Mammary epithelial cell (primary cell): ENCODE results near the gene FCRL3.

Source experiments
- CTCF ChIP-seq, 2 donors: IDR thresholded peaks in 1 of 2; conservative IDR thresholded peaks in 1 of 2; 2 replicates each; pipeline ENCODE4 v1.5.1; 2011 to 2012; ENCODE audit warnings: inconsistent platforms in 2 of 2, low read length in 2 of 2, mild to moderate bottlenecking in 2 of 2, control low read depth in 1 of 2, low read depth in 1 of 2; ENCODE audit not compliant: insufficient read depth in 1 of 2; ENCODE audit errors: extremely low read depth in 1 of 2
- EZH2 ChIP-seq: IDR thresholded peaks from 2 replicates; pipeline ENCODE4 v1.6.1; 2012; ENCODE audit warnings: low read length, inconsistent platforms, borderline replicate concordance

GRCh38 chr1:157648317-157648716 is 52.3 kb downstream of the FCRL3 start:
- TF ChIP-seq CTCF (conservative IDR thresholded peaks at IDR 0.05 in 1 of 2, IDR thresholded peaks at IDR 0.05 in 1 of 2; ENCODE audit: extremely low read depth in 1 of 2, insufficient read depth in 1 of 2, low read depth in 1 of 2, low read length in 2 of 2) (no peak), EZH2 (no peak)
